ENCODE data around the gene GLIPR2.
"Not testable (repeated sequence)": the region's sequence is repeated elsewhere in the genome, so short reads cannot be mapped to it uniquely, and the experiment has no call there.

Gene GLIPR2

DNA sequence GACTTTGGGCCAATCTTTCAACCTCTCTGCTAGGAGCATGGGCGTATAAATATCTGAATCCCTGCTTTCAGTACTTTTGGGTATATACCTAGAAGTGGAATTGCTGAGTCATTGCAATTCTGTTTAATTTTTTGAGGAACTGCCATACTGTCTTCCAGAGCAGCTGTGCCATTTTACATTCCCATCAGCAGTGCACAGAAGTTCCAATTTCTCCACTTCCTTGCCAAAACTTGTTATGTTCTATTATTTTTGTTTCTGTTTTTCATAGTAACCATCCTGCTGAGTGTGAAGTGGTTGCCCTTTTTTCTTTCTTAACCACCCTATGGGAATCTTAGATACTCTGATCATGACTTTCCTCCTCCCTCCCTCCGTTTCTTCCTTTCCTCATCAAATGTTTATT is 21.6 kb downstream of the GLIPR2 start:
- Histone ChIP-seq H3K4me1 (ENCODE audit: insufficient read depth, low read length) (peaks cover 11% of the 10 kb centered on the region), H3K9ac (ENCODE audit: low read depth, low read length) (no peak overlapping the region), H3K27ac (ENCODE audit: low read depth, low read length) (no peak overlapping the region), H3K4me3 (ENCODE audit: low read length) (no peak overlapping the region), H3K36me3 (ENCODE audit: insufficient read depth, low read length) (peaks cover 3% of the 10 kb centered on the region; the same call in 1 of the 2 replicates), H3K27me3 (ENCODE audit: insufficient read depth, low read length) (no peaks in the 10 kb centered on the region), H3K9me3 (ENCODE audit: insufficient read depth, low read depth, low read length) (peaks cover 8% of the 10 kb centered on the region)
- WGBS: 100% methylated on average over 2 of the region's 2 CpGs

DNA sequence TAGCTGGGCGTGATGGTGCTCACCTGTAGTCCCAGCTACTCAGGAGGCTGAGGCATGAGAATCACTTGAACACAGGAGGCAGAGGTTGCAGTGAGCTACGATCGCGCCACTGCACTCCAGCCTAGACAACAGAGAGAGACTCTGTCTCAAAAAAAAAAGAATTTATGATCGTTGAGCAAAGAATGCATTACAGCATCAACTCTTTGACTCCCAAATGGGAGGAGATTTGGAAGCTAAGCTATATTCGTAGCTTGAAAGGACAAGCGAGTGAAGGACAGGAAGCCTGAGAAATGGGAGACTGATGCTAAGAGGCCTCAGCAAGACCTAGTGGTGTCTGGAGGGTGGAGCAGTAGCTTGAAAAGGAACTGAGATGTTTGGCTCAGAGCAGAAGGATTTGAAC is 22.4 kb downstream of the GLIPR2 start:
- peaks cover 3% of the 10 kb centered on the region; the same call in 1 of the 2 replicates for H3K36me3 ChIP-seq (ENCODE audit: insufficient read depth, low read length)
- WGBS: 94% methylated on average over 7 of the region's 7 CpGs
- no peaks in the 10 kb centered on the region for H3K27me3 ChIP-seq (ENCODE audit: insufficient read depth, low read length)

DNA sequence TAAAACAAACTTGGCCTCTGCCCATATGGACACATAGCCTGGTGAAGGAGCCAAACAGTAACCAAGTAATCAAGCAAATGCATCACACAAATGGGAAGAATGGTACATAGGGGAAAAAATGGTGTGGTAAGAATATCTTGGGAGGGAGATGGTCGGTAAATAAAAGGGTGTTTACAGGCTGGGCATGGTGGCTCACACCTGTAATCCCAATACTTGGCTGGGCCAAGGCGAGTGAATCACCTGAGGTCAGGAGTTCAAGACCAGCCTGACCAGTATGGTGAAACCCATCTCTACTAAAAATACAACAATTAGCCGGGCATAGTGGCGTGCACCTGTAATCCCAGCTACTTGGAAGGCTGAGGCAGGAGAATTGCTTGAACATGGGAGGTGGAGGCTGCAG is 23.0 kb downstream of the GLIPR2 start:
- not testable (repeated sequence) for H3K9me3 ChIP-seq (ENCODE audit: insufficient read depth, low read depth, low read length); H3K27me3 ChIP-seq (ENCODE audit: insufficient read depth, low read length); H3K4me3 ChIP-seq (ENCODE audit: low read length); H3K9ac ChIP-seq (ENCODE audit: low read depth, low read length); H3K27ac ChIP-seq (ENCODE audit: low read depth, low read length); H3K36me3 ChIP-seq (ENCODE audit: insufficient read depth, low read length)
- 96% methylated on average over 4 of the region's 4 CpGs for WGBS
- peaks cover 22% of the 10 kb centered on the region for H3K4me1 ChIP-seq (ENCODE audit: insufficient read depth, low read length)

More for the DNA sequence above, 22.4 kb downstream of the GLIPR2 start:
- Histone ChIP-seq H3K27ac (ENCODE audit: low read depth, low read length) (no peak overlapping the region), H3K9me3 (ENCODE audit: insufficient read depth, low read depth, low read length) (peaks cover 8% of the 10 kb centered on the region), H3K4me1 (ENCODE audit: insufficient read depth, low read length) (peaks cover 19% of the 10 kb centered on the region), H3K9ac (ENCODE audit: low read depth, low read length) (no peak overlapping the region), H3K4me3 (ENCODE audit: low read length) (no peak overlapping the region)

DNA sequence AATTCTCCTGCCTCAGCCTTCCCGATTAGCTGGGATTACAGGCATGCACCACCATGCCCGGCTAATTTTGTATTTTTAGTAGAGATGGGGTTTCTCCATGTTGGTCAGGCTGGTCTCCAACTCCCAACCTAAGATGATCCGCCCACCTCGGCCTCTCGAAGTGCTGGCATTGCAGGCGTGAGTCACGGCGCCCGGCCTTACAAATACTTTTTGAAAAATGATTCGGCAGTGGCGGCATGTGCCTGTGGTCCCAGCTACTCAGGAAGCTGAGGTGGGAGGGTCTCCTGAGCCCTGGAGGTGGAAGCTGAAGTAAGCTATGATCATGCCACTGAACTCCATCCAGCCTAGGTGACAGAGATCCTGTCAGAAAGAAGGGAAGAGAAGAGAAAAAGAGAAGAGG is 23.6 kb downstream of the GLIPR2 start:
- WGBS: 85% methylated on average over 11 of the region's 11 CpGs

GRCh38 chr9:36161187-36161586 is 24.7 kb downstream of the GLIPR2 start:
- Histone ChIP-seq H3K9ac (ENCODE audit: low read depth, low read length) (no peak overlapping the region), H3K27ac (ENCODE audit: low read depth, low read length) (no peak overlapping the region), H3K36me3 (ENCODE audit: insufficient read depth, low read length) (peaks cover 3% of the 10 kb centered on the region; the same call in 1 of the 2 replicates), H3K4me3 (ENCODE audit: low read length) (no peak overlapping the region), H3K27me3 (ENCODE audit: insufficient read depth, low read length) (no peaks in the 10 kb centered on the region), H3K4me1 (ENCODE audit: insufficient read depth, low read length) (peaks cover 27% of the 10 kb centered on the region), H3K9me3 (ENCODE audit: insufficient read depth, low read depth, low read length) (peaks cover 7% of the 10 kb centered on the region)
- 90% methylated on average over 2 of the region's 2 CpGs for WGBS

More for the DNA sequence above, 23.6 kb downstream of the GLIPR2 start:
- H3K4me1 ChIP-seq (ENCODE audit: insufficient read depth, low read length): peaks cover 27% of the 10 kb centered on the region
- not testable (repeated sequence) for H3K9me3 ChIP-seq (ENCODE audit: insufficient read depth, low read depth, low read length); H3K36me3 ChIP-seq (ENCODE audit: insufficient read depth, low read length); H3K9ac ChIP-seq (ENCODE audit: low read depth, low read length); H3K27me3 ChIP-seq (ENCODE audit: insufficient read depth, low read length); H3K27ac ChIP-seq (ENCODE audit: low read depth, low read length); H3K4me3 ChIP-seq (ENCODE audit: low read length)

- peak overlapping the region; percentile 74 for H3K27ac ChIP-seq (ENCODE audit: low read depth, low read length)
- H3K9ac ChIP-seq (ENCODE audit: low read depth, low read length): no peak overlapping the region
- H3K4me3 ChIP-seq (ENCODE audit: low read length): no peak overlapping the region
- H3K9me3 ChIP-seq (ENCODE audit: insufficient read depth, low read depth, low read length): no peaks in the 10 kb centered on the region
- peaks cover 27% of the 10 kb centered on the region for H3K4me1 ChIP-seq (ENCODE audit: insufficient read depth, low read length)
- no peaks in the 10 kb centered on the region for H3K27me3 ChIP-seq (ENCODE audit: insufficient read depth, low read length)
- H3K36me3 ChIP-seq (ENCODE audit: insufficient read depth, low read length): no peaks in the 10 kb centered on the region
- 80% methylated on average over 17 of the region's 17 CpGs for WGBS
Measured at GRCh38 chr9:36162211-36162738, 25.7 kb downstream of the GLIPR2 start.

GRCh38 chr9:36163049-36163785 is 26.7 kb downstream of the GLIPR2 start:
- 12% methylated on average over 8 of the region's 9 CpGs for WGBS
- peaks cover 27% of the 10 kb centered on the region for H3K4me1 ChIP-seq (ENCODE audit: insufficient read depth, low read length)
- no peaks in the 10 kb centered on the region for H3K36me3 ChIP-seq (ENCODE audit: insufficient read depth, low read length)
- H3K27me3 ChIP-seq (ENCODE audit: insufficient read depth, low read length): no peaks in the 10 kb centered on the region
- H3K27ac ChIP-seq (ENCODE audit: low read depth, low read length): peak overlapping the region; percentile 74
- peak overlapping the region; percentile 11 for H3K9ac ChIP-seq (ENCODE audit: low read depth, low read length)
- 0 out of 2 replicates have a peak overlapping the region, but pooled peaks have one; percentile 1 for H3K4me3 ChIP-seq (ENCODE audit: low read length)
- no peaks in the 10 kb centered on the region for H3K9me3 ChIP-seq (ENCODE audit: insufficient read depth, low read depth, low read length)

DNA sequence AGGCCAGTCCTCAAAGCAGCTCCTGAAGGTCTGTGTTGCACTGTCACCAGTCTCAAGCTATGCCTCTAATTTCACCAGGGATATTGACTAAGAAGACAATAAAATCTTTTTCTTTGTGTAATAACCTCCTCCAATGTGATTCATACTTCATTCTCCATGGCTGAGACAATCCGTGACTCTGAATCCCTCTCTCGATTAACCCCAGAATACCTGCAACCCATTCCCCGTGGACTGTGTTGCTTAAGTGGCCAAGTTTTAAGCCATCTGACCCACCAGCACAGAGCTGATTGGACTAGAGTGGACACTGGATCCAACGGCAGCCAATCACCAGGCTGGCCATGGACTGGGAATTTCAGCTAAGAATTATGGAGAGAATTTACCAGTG is 27.2 kb downstream of the GLIPR2 start:
- no peaks in the 10 kb centered on the region for H3K9me3 ChIP-seq (ENCODE audit: insufficient read depth, low read depth, low read length)
- 73% methylated on average over 4 of the region's 4 CpGs for WGBS
- no peaks in the 10 kb centered on the region for H3K27me3 ChIP-seq (ENCODE audit: insufficient read depth, low read length)
- 0 out of 2 replicates have a peak overlapping the region, but pooled peaks have one; percentile 1 for H3K4me3 ChIP-seq (ENCODE audit: low read length)
- H3K9ac ChIP-seq (ENCODE audit: low read depth, low read length): peak overlapping the region; percentile 11
- H3K36me3 ChIP-seq (ENCODE audit: insufficient read depth, low read length): no peaks in the 10 kb centered on the region
- H3K4me1 ChIP-seq (ENCODE audit: insufficient read depth, low read length): peaks cover 27% of the 10 kb centered on the region
- peak overlapping the region; percentile 74 for H3K27ac ChIP-seq (ENCODE audit: low read depth, low read length)

GRCh38 chr9:36164372-36164771 is 27.8 kb downstream of the GLIPR2 start:
- Histone ChIP-seq H3K36me3 (ENCODE audit: insufficient read depth, low read length) (no peaks in the 10 kb centered on the region), H3K27ac (ENCODE audit: low read depth, low read length) (peak overlapping the region; percentile 74; the same call in 1 of the 2 replicates), H3K27me3 (ENCODE audit: insufficient read depth, low read length) (no peaks in the 10 kb centered on the region), H3K4me3 (ENCODE audit: low read length) (no peak overlapping the region), H3K4me1 (ENCODE audit: insufficient read depth, low read length) (peaks cover 27% of the 10 kb centered on the region), H3K9me3 (ENCODE audit: insufficient read depth, low read depth, low read length) (no peaks in the 10 kb centered on the region), H3K9ac (ENCODE audit: low read depth, low read length) (0 out of 2 replicates have a peak overlapping the region, but pooled peaks have one; percentile 19)
- WGBS: 90% methylated on average over 6 of the region's 6 CpGs

DNA sequence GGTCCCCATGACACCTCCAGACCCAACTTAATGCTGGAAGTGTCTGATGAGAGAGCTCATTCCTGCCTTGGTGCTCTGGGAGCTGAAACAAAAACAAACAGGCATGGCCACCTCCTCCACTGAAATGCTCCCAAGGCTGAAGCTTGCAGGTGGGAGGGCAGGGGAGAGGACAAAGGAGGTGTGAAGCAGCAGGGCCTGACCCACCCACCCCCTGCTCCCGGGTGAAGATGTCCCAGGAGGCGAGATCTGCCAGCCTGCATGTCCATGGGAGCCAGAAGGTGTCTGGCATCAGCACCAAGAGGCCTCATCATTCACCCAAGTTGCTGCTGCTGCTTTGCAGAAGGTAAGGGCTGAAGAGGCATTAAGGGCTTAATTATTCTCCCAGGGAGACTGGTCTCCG is 28.5 kb downstream of the GLIPR2 start:
- 49% methylated on average over 3 of the region's 3 CpGs for WGBS
- no peak overlapping the region; the same call in 1 of the 2 replicates for H3K27ac ChIP-seq (ENCODE audit: low read depth, low read length)
- peaks cover 27% of the 10 kb centered on the region for H3K4me1 ChIP-seq (ENCODE audit: insufficient read depth, low read length)

DNA sequence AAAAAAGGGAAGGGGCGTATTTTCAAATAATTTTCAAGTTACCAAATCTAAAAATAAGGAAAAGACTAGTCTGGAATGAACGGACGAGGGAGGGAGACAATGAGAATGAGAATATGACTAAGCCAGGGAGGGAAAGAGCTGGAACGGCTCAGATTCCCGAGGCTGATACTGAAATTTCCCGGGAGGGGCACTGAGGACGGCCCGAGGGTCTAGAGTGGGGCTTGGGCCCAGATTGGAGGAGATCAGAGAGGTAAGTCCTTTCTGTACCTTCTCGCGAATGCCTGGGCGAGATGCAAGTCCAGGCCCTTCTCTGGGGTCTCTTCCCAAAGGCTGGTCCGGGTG is 29.3 kb downstream of the GLIPR2 start:
- WGBS: 58% methylated on average over 11 of the region's 12 CpGs
- Histone ChIP-seq H3K36me3 (ENCODE audit: insufficient read depth, low read length) (no peaks in the 10 kb centered on the region), H3K9ac (ENCODE audit: low read depth, low read length) (no peak overlapping the region), H3K27me3 (ENCODE audit: insufficient read depth, low read length) (no peaks in the 10 kb centered on the region), H3K9me3 (ENCODE audit: insufficient read depth, low read depth, low read length) (no peaks in the 10 kb centered on the region), H3K4me3 (ENCODE audit: low read length) (no peak overlapping the region), H3K27ac (ENCODE audit: low read depth, low read length) (no peak overlapping the region), H3K4me1 (ENCODE audit: insufficient read depth, low read length) (peaks cover 27% of the 10 kb centered on the region)

More for the DNA sequence above, 28.5 kb downstream of the GLIPR2 start:
- Histone ChIP-seq H3K4me3 (ENCODE audit: low read length) (no peak overlapping the region), H3K9me3 (ENCODE audit: insufficient read depth, low read depth, low read length) (no peaks in the 10 kb centered on the region), H3K27me3 (ENCODE audit: insufficient read depth, low read length) (no peaks in the 10 kb centered on the region), H3K9ac (ENCODE audit: low read depth, low read length) (no peak overlapping the region), H3K36me3 (ENCODE audit: insufficient read depth, low read length) (no peaks in the 10 kb centered on the region)
